NCI-H446 (cell line): Measurements from ENCODE around the gene DARS1.

ENCODE experiments used
- DNase-seq, 2 experiments: peaks; one replicate each; lab custom pipeline; 2025; lab: John Stamatoyannopoulos, UW

The DARS1 gene

DNA sequence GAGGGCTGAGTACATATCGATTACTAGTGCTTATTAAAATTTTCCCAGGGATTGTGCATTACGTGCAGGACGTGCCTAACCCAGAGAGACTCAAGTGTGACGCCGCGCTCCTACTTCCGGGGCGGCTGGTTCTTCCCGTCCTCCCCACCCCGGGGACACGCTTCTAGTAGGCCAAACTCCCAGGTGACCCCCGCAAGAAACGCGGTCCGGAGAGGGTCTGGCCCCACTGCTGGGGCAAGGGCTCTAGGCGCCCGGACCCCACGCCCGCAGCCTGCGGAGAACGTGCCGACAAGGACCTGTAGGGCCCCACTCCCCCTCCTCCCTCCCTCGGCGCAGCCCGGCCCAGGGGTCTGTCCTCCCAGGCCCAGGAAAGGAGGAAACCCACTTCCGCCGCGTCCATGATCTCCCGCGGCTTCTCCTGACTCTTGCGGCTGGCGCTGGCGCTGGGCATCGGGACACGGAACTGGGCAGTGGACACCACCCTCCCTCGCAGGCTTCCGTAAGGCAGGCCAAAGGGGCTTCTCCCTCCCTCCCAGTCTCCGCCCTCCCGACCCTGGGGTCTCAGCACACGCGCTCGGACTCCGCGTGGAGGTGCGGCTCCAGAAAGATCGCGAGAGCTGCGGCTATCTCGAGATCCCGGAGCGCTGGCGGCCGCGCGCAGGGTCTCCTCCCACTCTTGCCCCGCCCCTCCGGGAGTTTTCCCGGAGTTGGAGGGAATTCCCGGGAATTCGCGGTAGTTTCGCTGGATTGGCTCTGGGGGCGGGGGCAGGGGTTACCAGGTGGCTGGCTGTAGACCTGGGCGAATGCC lies at the start of gene DARS1:
TSS of gene DARS1 (minus strand) at position 609 of the 808 bp plus-strand sequence. CDS start at position 451, 158 bp downstream.
- DNase-seq: peak; percentile 88 to 98

DNA sequence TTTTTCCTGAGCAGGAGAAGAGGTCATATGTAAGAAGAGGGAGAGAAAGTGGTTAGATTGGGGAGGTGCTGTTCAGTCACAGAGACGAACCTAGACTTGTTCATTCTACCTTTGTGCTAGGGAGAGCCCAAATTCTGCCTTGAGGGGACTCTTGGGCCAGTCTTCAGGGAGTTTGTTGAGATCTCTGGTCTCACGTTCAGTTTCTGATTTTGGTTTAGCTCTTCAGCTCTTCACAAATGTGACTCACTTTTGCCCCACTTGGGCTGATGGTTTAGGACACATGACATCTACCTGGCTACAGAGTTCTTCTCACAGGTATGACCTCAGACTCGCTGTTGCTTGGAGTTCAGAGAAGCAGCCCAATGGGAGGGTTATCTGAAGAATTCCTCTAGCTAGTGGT lies 49.2 kb upstream of the DARS1 start:
- DNase-seq: no peak

DNA sequence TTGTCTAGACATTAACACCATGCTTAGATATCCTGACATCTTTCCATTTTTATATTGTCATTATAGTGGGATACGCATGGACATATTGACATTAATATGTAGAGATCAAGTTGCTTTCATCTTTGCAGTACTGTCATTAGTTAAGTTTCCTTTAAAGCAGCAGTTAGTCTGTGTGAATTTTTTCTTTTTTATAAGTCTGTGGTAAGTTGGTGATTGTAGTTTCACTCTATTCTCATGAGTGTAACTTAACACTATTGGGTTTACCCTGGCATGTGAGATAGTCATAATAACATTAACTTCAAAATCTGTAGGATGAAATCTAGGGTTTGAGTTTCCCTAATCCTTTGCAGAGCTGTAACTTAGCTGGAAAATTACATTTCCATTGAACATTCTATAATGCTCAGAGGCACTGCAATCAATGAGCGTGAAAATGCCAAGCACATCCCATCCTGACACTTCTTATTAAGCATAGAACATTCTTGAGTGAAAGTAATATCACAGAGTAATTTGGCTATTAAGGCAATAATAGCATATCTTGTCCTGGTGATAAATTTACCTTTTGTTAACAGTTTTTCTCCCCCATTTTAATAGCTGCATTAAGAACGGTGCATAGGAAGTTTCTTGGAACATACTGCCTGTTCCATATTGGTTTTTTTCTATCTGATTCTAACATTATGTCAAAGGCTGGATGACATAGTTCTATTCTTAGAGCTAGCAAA lies 47.5 kb upstream of the DARS1 start:
- no peak for DNase-seq

DNA sequence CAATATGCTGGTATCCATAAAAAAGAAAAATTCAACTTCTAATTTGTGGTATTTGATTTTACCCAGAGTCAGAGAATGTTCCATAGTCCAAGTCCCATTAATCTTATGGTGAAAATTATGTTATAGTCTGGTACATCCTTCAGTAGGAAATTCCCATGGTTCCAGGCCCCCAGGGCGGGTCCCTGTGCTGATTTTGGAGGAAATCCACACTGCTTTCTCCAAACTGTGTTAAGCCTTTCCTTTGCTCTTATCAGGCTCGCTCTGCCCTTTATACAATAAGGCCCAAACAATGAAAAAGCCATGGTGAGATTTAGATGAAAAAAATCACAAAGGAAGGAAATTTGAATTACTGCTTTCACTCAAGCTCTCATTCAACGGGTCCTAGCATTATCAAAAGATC lies 46.8 kb upstream of the DARS1 start:
- DNase-seq: no peak

DNA sequence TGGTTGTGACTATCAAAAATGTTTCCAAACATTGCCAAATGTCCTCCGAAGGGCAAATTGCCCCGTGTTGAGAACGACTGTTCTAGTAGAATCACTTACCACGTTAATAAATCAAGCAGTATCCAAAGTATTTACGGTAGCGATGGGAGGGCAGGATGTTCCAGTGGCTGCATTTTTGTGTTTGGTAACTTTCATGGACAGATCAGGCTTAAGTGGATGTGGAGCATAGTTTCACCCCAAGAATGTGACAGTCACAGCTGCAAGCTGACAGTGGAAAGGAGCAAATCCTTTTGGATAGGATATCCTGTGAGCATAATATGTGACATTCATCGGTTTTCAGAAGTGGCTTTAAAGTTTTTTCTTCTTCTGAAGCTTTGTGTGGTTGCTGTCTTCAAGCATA lies 46.3 kb upstream of the DARS1 start:
- no peak for DNase-seq

DNA sequence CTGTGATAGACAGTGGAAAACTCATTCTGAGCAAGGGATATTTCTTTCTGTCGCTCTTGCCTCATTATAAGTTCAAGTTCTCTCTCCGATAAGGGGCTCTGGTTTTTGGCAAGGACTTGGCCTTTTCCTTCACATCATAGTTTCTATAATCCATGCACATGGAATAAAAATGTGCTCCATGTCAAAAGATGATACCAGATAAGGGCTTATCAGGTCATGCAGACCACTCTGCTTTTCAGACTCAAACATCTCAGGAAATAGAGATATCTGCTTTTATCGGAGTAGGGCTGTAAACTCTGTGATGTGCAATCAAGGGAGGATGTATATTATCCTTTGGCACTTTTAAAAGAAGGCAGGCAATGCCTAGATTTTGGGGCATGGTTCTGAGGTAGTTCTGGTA lies 45.0 kb upstream of the DARS1 start:
- DNase-seq: no peak

DNA sequence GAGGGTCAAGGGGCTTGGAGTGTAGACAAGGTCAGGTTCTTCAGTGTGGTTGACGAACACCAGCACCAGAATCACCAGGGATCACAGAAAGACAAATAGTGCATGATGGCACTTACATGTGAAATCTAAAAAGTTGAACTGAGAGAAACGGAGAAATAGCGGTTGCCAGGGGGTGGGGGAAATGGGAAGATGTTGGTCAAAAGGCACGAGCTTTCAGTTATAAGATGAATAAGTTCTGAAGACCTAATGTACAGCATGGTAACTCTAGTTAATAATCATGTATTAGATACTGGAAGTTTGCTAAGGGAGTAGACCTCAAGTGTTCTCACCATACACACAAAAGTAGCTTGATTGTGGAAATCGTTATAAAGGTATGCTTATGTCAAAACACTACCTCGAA lies 43.7 kb upstream of the DARS1 start:
- DNase-seq: no peak

DNA sequence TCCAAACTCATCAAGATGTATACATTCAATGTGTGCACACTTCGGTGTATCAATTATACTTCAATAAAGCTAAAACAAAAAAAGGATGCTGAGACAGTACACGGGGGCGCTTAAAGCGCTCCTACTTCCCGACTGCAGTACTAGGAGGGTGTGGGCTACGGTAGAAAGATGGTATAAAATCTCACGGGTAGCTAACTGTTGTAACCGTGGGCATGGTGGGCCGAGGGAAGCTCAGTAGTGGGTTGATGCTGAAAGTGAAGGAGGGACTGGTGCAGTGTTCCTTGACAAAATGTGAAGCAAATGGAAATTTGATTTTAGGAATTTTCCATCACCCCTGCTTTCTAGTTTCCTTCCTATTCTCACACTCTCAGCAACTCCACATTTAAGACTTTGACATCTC lies 42.6 kb upstream of the DARS1 start:
- no peak for DNase-seq

DNA sequence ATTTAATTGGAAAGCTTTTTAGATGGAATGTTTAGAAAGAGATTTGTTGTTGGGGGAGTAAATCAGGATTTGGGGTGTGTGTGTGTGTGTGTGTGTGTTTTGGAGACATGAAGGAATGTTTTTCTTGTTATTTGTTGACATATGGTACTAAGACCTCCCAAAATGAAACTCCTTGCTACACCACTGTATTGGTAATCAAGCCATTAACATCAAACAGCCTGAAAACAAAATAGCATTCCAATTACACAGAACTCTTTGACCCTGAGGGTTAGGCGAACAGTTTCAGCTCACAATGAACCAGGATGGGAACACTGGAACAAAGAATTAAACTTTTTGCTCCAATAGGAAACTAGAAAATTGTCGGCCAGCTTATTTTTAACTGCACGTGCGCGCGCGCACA lies 41.7 kb upstream of the DARS1 start:
- DNase-seq: no peak

DNA sequence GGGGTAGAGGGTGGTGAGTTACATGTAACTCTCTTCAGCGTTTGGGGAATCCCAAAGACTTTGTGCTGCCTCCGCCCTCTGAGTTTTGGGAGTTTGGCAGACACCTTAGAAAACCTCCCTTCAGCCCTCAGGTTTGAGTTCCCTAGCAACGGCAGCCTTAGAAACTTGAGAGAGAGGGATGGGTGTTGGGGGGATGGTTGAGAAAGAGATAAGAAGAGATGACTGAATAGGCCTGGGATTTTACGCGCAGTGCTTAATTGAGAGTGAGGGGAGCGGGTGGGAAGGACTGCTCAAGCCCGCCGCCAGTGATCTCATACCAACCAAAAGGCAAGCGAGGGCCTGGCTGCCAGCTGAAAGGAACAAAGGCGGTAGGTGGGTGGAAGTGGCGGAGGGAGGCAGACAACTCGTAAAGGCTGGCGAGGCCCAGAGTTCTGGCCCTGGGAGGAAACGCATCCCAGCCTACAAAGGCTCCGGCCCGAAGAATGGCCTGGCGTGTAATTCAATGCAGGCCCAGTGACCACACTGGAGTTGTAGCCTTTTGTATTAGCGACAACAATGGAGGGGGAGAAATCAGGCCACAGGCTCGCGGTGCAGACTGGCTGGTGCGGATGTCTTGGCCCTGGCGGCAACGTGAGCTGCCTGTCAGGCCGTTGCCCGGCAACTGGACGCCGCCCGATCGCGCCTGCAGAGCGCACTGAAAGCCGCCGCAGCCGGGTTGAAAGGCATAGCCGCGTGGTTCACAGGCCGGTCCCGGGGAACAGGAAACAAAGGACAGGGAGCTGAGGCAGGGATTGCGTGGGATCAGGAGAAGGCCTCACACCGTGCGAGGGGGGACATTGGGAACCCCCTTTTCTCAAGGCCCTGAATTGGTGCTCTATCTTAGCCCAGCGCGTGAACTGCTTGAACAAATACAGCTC lies 39.9 kb upstream of the DARS1 start:
- DNase-seq: no peak

DNA sequence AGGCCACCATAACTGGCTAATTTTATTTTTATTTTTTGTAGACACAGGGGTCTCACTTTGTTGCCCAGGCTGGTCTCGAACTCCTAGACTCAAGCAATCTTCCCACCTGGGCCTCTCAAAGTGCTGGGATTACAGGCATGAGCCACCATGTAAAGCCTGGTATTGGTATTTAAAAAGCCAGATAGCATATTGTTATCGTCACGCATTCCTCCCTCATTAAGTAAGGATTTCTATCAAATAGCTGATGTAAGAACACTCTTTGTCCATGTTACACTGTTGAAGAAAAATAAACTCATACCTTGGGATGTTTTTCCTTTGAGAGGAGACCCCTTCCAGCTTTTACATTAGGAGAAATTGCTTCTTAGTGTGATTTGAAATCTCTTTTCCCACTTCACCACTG lies 39.2 kb upstream of the DARS1 start:
- DNase-seq: no peak

DNA sequence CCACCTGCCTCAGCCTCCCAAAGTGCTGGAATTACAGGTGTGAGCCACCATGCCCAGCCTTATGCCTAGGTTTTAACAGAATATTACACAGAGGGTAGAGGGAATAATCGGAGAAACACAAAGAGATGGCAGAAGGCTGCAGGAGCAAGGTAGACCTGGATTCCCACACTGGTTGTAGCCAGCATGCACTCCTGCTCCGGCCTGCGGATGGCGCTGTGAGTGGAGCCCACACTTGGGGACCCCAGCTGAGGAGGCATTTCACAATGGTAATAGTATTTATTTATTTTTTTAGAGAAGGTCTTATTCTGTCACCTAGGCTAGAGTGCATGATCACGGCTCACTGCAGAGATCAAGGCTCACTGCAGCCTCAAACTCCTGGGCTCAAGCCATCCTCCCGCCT lies 38.8 kb upstream of the DARS1 start:
- no peak for DNase-seq

DNA sequence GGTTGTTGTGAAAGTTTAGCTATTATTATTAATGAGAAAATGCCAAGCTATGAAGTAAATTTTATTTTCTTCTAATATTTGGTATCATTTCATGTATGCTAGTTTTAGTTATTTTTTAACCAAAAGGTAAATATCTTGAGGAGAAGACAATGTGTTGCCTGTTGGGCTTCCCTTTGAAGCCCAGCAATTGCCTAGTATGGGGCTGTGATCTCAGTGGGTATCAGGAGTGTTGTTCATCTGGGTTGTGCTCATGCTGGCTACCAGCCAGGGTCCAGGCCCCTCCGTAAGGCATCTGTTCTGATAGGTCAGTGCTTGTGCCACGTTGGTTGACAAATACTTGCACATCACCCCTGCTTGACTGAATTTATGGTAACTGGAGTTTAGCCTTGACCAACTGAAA lies 38.0 kb upstream of the DARS1 start:
- no peak for DNase-seq

DNA sequence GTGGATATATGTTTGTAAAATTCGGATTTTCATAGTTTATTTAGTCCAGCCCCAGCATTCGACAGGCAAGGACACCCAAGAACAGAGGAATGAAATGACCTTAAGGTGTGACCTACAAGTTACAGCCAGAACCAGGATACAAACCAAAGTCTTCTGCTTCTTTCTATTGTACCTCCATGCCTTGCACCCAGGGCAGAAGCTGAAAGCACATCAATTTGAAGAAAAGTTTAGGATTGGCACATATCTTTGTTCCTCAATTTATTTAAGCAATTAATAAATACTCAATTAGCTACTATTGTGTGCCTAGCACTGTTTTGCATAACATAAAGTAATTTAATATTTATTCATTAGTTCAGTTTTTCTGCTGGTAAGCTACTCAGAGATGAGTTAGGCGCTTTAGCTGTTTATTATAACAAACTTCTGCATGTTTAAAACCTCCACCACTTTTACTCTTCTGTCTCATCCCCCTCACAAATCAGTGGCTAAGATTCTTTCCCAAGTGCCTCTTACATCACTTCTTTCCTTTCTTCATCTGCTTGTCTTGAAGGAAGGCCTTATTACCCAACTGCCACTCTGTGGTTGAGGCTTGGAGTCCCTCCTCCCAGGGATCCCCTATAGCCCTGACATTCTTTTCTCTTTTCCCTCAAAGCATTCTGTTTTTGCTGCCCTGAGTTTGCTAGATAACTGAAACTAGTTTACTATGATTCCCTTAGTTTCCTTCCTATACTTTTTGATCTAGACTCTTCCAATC lies 37.1 kb upstream of the DARS1 start:
- no peak for DNase-seq

DNA sequence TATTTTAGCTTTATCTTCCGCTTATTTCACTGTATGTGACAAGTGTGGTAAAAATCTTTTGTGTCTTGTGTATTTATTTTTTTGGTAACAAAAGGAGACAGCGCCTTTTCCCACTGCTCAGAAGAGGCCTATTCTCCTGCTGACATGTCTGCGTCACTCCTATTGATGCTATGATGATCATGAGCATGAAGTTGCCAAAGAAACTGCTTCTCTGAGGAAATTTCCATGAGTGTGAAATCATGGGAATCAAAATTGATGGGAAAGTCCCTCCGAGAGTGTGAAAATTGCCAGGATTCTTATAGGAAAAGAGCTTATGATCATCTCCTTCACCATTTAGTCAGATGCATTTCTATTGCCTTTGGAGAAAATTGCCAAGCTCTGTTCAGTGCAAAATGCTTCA lies 36.5 kb upstream of the DARS1 start:
- no peak for DNase-seq

DNA sequence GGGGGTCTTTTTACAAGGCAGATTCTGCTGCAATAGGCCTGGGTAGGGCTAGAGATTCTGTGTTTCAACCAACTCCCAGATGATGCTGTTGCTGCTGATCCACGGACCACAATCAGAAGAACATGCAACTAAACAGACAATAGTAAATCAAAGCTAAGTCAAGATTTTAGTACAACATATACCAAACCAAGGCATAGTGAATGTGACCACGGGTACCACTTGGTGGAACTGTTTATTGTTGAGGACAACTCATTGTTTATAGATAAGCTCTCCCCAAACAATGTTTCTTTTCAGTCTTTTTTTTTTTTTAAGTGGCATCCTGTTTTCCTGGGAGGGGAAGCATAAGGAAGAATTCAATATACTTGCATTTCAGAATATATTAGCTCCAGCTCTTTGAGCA lies 36.0 kb upstream of the DARS1 start:
- DNase-seq: no peak

DNA sequence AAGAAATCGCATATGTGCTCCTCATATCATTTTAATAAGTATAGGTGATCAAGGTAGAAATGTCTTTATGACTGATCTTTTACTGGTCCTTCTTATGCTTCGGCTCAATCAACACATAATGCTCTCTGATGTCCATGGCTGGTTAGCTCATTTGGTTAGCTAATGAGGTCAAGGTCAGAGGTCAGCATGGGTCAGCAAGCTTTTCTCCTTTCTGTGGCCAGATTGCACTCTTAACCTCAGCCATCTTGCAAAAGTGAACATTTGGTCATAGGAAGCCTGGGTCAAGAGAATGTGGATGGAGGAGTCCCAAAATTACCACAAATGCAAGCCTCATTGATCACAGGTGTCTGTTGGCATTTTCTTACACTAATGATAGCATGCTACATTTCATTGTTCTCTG lies 35.4 kb upstream of the DARS1 start:
- no peak for DNase-seq

DNA sequence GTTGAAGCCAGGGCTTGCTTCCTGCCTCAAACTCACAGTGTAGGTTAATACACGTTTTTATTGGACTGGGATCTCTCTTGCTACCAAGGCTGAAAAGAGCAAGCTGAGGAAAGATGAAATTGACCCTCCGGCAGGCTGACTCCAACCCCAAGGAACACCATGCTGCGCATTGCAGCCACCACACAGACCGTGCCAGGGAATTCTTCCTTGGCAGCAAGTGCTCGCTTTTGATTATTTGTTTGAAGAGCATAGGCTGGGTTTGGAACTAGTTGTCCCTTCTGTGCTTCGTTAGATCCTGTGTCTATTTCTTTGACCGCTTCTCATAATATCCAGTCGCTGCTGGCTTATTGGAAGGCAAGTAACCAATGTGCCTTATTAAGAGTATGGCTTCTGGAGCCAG lies 34.4 kb upstream of the DARS1 start:
- peak in 1 of 2 experiments; percentile 28 for DNase-seq

DNA sequence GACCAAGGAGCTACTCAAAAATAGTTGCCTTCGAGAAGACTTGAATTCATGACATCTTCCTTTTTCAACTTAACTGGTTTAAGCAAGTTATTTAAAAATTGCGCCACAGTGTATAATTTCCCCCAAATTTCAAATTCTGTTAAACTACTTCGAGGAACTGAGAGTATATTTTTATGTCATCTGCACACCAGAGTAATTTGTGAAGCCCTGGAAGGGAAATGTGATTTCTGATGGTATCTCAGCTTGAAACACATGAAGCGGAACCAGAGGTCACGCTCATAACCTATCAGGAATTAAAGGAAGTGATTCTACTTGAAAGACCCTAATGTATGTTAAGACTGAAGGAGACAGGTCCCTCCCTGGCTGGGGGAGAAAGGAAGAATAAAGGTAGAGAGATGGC lies 33.9 kb upstream of the DARS1 start:
- DNase-seq: no peak

DNA sequence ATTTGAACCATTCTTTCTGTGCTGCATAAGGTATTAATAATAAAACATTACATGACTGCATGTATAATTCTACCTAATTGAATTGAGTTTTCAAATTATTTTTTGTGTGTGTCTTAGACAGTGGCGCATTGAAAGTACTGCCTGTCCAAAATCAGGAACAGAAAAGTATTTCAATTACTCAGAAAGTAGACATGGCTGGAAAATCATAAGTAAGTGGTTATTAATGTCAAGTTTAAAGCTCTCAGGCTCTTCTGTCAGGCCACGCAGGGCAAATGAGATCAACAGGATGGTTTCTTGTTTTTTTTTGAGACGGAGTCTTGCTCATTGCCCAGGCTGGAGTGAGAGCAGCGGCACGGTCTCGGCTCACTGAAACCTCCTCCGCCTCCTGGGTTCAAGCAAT lies 32.4 kb upstream of the DARS1 start:
- no peak for DNase-seq

DNA sequence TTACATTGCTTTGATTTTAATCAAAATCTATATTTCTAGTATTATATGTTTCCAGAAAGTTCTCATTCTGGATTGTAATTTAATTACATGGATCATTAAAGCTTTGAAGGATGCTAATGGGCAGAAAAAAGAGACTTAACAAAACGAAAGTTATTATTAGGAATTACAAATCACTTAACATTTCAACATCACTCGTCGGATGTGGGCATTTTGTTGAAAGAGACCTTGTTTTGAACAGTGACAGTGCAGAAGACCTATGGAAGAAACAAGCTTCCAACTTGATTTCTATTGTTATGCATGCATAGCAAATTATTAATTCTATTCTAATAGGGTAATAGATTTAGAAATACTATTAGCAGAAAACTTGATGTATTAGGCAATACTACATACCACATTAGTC lies 31.4 kb upstream of the DARS1 start:
- no peak for DNase-seq

DNA sequence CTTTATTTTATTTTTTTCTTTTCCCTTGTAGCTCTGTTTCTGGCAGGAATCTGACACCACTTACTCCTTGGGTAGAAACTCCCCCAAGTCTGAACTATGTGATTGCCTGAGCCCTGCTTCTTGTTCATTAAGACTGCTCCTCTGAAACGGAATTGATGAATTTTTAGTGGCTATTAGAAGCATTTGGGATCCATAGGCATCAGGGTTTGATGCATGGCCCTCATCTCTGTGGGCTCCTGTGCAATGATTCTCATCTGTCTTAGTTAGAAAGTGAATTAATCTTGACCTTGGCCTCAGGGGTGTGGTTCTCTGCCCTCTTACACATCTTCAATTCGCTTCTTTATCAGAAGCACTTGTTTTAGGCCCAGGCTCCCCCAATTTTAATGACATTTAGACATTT lies 31.0 kb upstream of the DARS1 start:
- DNase-seq: no peak
